Measurements from ENCODE around the gene ATG9B.
"Not testable (repeated sequence)": the region's sequence is repeated elsewhere in the genome, so short reads cannot be mapped to it uniquely, and the experiment has no call there.

Gene ATG9B

GRCh38 chr7:151031011-151031410 lies 6.7 kb upstream of the ATG9B start:
- Histone ChIP-seq H3K4ac (ENCODE audit: low read depth, low read length) (no peak overlapping the region), H2BK120ac (ENCODE audit: insufficient read depth, low read length, poor library complexity) (no peak overlapping the region), H3K79me2 (ENCODE audit: control insufficient read depth, insufficient read depth, low read length, poor library complexity) (peaks cover 2% of the 10 kb centered on the region), H3K79me1 (ENCODE audit: low read length) (peaks cover 23% of the 10 kb centered on the region), H3K9ac (ENCODE audit: low read length) (no peak overlapping the region), H3K23ac (ENCODE audit: low read length) (no peak overlapping the region), H3K14ac (ENCODE audit: low read length) (no peak overlapping the region), H3K18ac (ENCODE audit: low read length) (no peak overlapping the region), H2BK12ac (ENCODE audit: low read length) (no peak overlapping the region), H4K8ac (ENCODE audit: low read depth, low read length) (no peak overlapping the region), H2BK5ac (ENCODE audit: low read depth, low read length, poor library complexity) (no peak overlapping the region), H3K4me3 (ENCODE audit: low read depth, low read length) (no peak overlapping the region), H3K27ac (ENCODE audit: low read depth, low read length) (no peak overlapping the region), H2AFZ (ENCODE audit: insufficient read depth, low read length, poor library complexity) (no peak overlapping the region), H3K9me3 (ENCODE audit: insufficient read depth, low read depth, low read length) (no peaks in the 10 kb centered on the region), H3K4me2 (ENCODE audit: low read length) (no peak overlapping the region), H3K36me3 (ENCODE audit: control insufficient read depth in 1 of 2, insufficient read depth in 2 of 2, low read length in 2 of 2) (peaks cover 22 to 27% of the 10 kb centered on the region in 2 experiments), H3K4me1 (ENCODE audit: control insufficient read depth in 1 of 2, insufficient read depth in 2 of 2, low read length in 2 of 2) (peaks cover 14 to 16% of the 10 kb centered on the region in 2 experiments), H4K91ac (ENCODE audit: low read depth, low read length) (no peak overlapping the region), H3K27me3 (ENCODE audit: insufficient read depth, low read length) (no peaks in the 10 kb centered on the region), H4K12ac (ENCODE audit: low read depth, low read length) (no peak overlapping the region), H2AK5ac (ENCODE audit: low read length) (no peak overlapping the region)
- DNase-seq, result no peak
- WGBS (ENCODE audit: extremely low coverage, insufficient coverage, insufficient read length), result no CpG with 5 or more reads among the region's 4 CpGs

GRCh38 chr7:151028948-151029501 lies 4.7 kb upstream of the ATG9B start:
- H3K4ac ChIP-seq (ENCODE audit: low read depth, low read length), result peak overlapping the region; percentile 60
- peaks cover 2% of the 10 kb centered on the region for H3K79me2 ChIP-seq (ENCODE audit: control insufficient read depth, insufficient read depth, low read length, poor library complexity)
- peak overlapping the region; percentile 93 for H3K4me3 ChIP-seq (ENCODE audit: low read depth, low read length)
- DNase-seq, result no peak
- H2AK5ac ChIP-seq (ENCODE audit: low read length), result peak overlapping the region; percentile 47
- no CpG with 5 or more reads among the region's 17 CpGs for WGBS (ENCODE audit: extremely low coverage, insufficient coverage, insufficient read length)
- H3K9me3 ChIP-seq (ENCODE audit: insufficient read depth, low read depth, low read length), result no peaks in the 10 kb centered on the region
- peak overlapping the region; percentile 77 for H2BK5ac ChIP-seq (ENCODE audit: low read depth, low read length, poor library complexity)
- peak overlapping the region; percentile 80 for H3K4me2 ChIP-seq (ENCODE audit: low read length)
- H3K79me1 ChIP-seq (ENCODE audit: low read length), result peaks cover 25% of the 10 kb centered on the region
- H3K23ac ChIP-seq (ENCODE audit: low read length), result no peak overlapping the region
- H3K14ac ChIP-seq (ENCODE audit: low read length), result peak overlapping the region; percentile 57
- H3K27ac ChIP-seq (ENCODE audit: low read depth, low read length), result peak overlapping the region; percentile 89
- H3K36me3 ChIP-seq (ENCODE audit: control insufficient read depth in 1 of 2, insufficient read depth in 2 of 2, low read length in 2 of 2), result peaks cover 3 to 7% of the 10 kb centered on the region in 2 experiments
- H3K9ac ChIP-seq (ENCODE audit: low read length), result no peak overlapping the region
- no peaks in the 10 kb centered on the region for H3K27me3 ChIP-seq (ENCODE audit: insufficient read depth, low read length)
- H4K12ac ChIP-seq (ENCODE audit: low read depth, low read length), result peak overlapping the region; percentile 69
- peaks cover 17 to 22% of the 10 kb centered on the region in 2 experiments for H3K4me1 ChIP-seq (ENCODE audit: control insufficient read depth in 1 of 2, insufficient read depth in 2 of 2, low read length in 2 of 2)
- H2BK120ac ChIP-seq (ENCODE audit: insufficient read depth, low read length, poor library complexity), result peak overlapping the region; percentile 46
- H4K91ac ChIP-seq (ENCODE audit: low read depth, low read length), result peak overlapping the region; percentile 76
- H2BK12ac ChIP-seq (ENCODE audit: low read length), result peak overlapping the region; percentile 28
- H3K18ac ChIP-seq (ENCODE audit: low read length), result peak overlapping the region; percentile 29
- H4K8ac ChIP-seq (ENCODE audit: low read depth, low read length), result peak overlapping the region; percentile 79
- peak overlapping the region; percentile 45 for H2AFZ ChIP-seq (ENCODE audit: insufficient read depth, low read length, poor library complexity)

GRCh38 chr7:151028131-151028947 lies 4.0 kb upstream of the ATG9B start, which contains the start of gene ABCB8:
Gene ABCB8, plus strand, starts transcription at chr7:151028450. Its CDS starts 66 bp downstream, at chr7:151028516.
- peak within 1 kb of the TSS; percentile 93 for H3K4me3 ChIP-seq (ENCODE audit: low read depth, low read length)
- peaks cover 0 to 2% of the 10 kb centered on the region in 2 experiments for H3K36me3 ChIP-seq (ENCODE audit: control insufficient read depth in 1 of 2, insufficient read depth in 2 of 2, low read length in 2 of 2)
- DNase-seq, result peak; percentile 99 to 100
- peak within 1 kb of the TSS; percentile 92 for H2BK120ac ChIP-seq (ENCODE audit: insufficient read depth, low read length, poor library complexity)
- peak within 1 kb of the TSS; percentile 98 for H2AFZ ChIP-seq (ENCODE audit: insufficient read depth, low read length, poor library complexity)
- peak within 1 kb of the TSS; percentile 93 for H2BK5ac ChIP-seq (ENCODE audit: low read depth, low read length, poor library complexity)
- no peak within 1 kb of the TSS for H3K23ac ChIP-seq (ENCODE audit: low read length)
- peak within 1 kb of the TSS; percentile 90 for H3K4me2 ChIP-seq (ENCODE audit: low read length)
- H3K27ac ChIP-seq (ENCODE audit: low read depth, low read length), result peak within 1 kb of the TSS; percentile 91
- peak within 1 kb of the TSS; percentile 85 for H4K8ac ChIP-seq (ENCODE audit: low read depth, low read length)
- H4K91ac ChIP-seq (ENCODE audit: low read depth, low read length), result peak within 1 kb of the TSS; percentile 76
- H3K9me3 ChIP-seq (ENCODE audit: insufficient read depth, low read depth, low read length), result no peaks in the 10 kb centered on the region
- peak within 1 kb of the TSS; percentile 83 for H2BK12ac ChIP-seq (ENCODE audit: low read length)
- peak within 1 kb of the TSS; percentile 86 for H3K9ac ChIP-seq (ENCODE audit: low read length)
- WGBS (ENCODE audit: extremely low coverage, insufficient coverage, insufficient read length), result no CpG with 5 or more reads among the region's 53 CpGs
- peaks cover 17 to 22% of the 10 kb centered on the region in 2 experiments for H3K4me1 ChIP-seq (ENCODE audit: control insufficient read depth in 1 of 2, insufficient read depth in 2 of 2, low read length in 2 of 2)
- peaks cover 27% of the 10 kb centered on the region for H3K79me1 ChIP-seq (ENCODE audit: low read length)
- peak within 1 kb of the TSS; percentile 83 for H3K18ac ChIP-seq (ENCODE audit: low read length)
- H3K79me2 ChIP-seq (ENCODE audit: control insufficient read depth, insufficient read depth, low read length, poor library complexity), result peaks cover 2% of the 10 kb centered on the region
- H4K12ac ChIP-seq (ENCODE audit: low read depth, low read length), result peak within 1 kb of the TSS; percentile 74
- H3K27me3 ChIP-seq (ENCODE audit: insufficient read depth, low read length), result no peaks in the 10 kb centered on the region
- H2AK5ac ChIP-seq (ENCODE audit: low read length), result peak within 1 kb of the TSS; percentile 47
- H3K4ac ChIP-seq (ENCODE audit: low read depth, low read length), result peak within 1 kb of the TSS; percentile 60
- peak within 1 kb of the TSS; percentile 86 for H3K14ac ChIP-seq (ENCODE audit: low read length)

GRCh38 chr7:151027728-151028130 lies 3.4 kb upstream of the ATG9B start:
- not testable (repeated sequence) for H3K23ac ChIP-seq (ENCODE audit: low read length); H3K4ac ChIP-seq (ENCODE audit: low read depth, low read length); H3K9ac ChIP-seq (ENCODE audit: low read length); H3K36me3 ChIP-seq (ENCODE audit: control insufficient read depth in 1 of 2, insufficient read depth in 2 of 2, low read length in 2 of 2); H3K27me3 ChIP-seq (ENCODE audit: insufficient read depth, low read length); H3K79me2 ChIP-seq (ENCODE audit: control insufficient read depth, insufficient read depth, low read length, poor library complexity); H3K18ac ChIP-seq (ENCODE audit: low read length); H3K9me3 ChIP-seq (ENCODE audit: insufficient read depth, low read depth, low read length); DNase-seq; H2AK5ac ChIP-seq (ENCODE audit: low read length)
- Histone ChIP-seq H3K4me2 (ENCODE audit: low read length) (peak overlapping the region; percentile 90), H2BK5ac (ENCODE audit: low read depth, low read length, poor library complexity) (peak overlapping the region; percentile 76), H4K91ac (ENCODE audit: low read depth, low read length) (peak overlapping the region; percentile 67), H3K14ac (ENCODE audit: low read length) (peak overlapping the region; percentile 21), H2AFZ (ENCODE audit: insufficient read depth, low read length, poor library complexity) (peak overlapping the region; percentile 61), H3K4me1 (ENCODE audit: control insufficient read depth in 1 of 2, insufficient read depth in 2 of 2, low read length in 2 of 2) (peaks cover 17 to 22% of the 10 kb centered on the region in 2 experiments), H4K12ac (ENCODE audit: low read depth, low read length) (peak overlapping the region; percentile 11), H4K8ac (ENCODE audit: low read depth, low read length) (peak overlapping the region; percentile 17), H2BK12ac (ENCODE audit: low read length) (peak overlapping the region; percentile 37), H3K79me1 (ENCODE audit: low read length) (peaks cover 27% of the 10 kb centered on the region), H2BK120ac (ENCODE audit: insufficient read depth, low read length, poor library complexity) (peak overlapping the region; percentile 83), H3K4me3 (ENCODE audit: low read depth, low read length) (peak overlapping the region; percentile 52), H3K27ac (ENCODE audit: low read depth, low read length) (peak overlapping the region; percentile 91)
- WGBS (ENCODE audit: extremely low coverage, insufficient coverage, insufficient read length), result no CpG with 5 or more reads among the region's 16 CpGs
